ENCODE measurements around the gene ECT2. TPM values are rescaled to one million over a fixed set of nuclear protein-coding genes. Genes with fewer than 3 reads are reported as not detected.

ECT2 gene
- total RNA-seq, 1 donor, result 23.2 TPM

- H3K27me3 ChIP-seq (ENCODE audit: insufficient read depth, low read length), result no peaks in the 10 kb centered on the region
- TF ChIP-seq CTCF (IDR thresholded peaks at IDR 0.05; ENCODE audit: extremely low read depth, low read depth, low read length), result peak; percentile 43
- no peaks in the 10 kb centered on the region for H3K79me2 ChIP-seq (ENCODE audit: insufficient read depth, low read length)
- H3K27ac ChIP-seq (ENCODE audit: low read depth, low read length), result no peak overlapping the region
- H3K4me2 ChIP-seq (ENCODE audit: insufficient read depth, low read length), result no peak overlapping the region
- no peaks in the 10 kb centered on the region for H3K9me3 ChIP-seq (ENCODE audit: low read depth, low read length)
- DNase-seq (ENCODE audit: insufficient read length, low spot score, missing footprints), result no peak
- no peak overlapping the region for H3K4me3 ChIP-seq (ENCODE audit: insufficient read depth, low read length)
- no peaks in the 10 kb centered on the region for H4K20me1 ChIP-seq (ENCODE audit: insufficient read depth, low read length)
- H3K36me3 ChIP-seq (ENCODE audit: insufficient read depth, low read length), result peaks cover 22% of the 10 kb centered on the region
- no peak overlapping the region for H2AFZ ChIP-seq (ENCODE audit: low read length)
- no peaks in the 10 kb centered on the region for H3K4me1 ChIP-seq (ENCODE audit: insufficient read depth, low read length)
Observed at GRCh38 chr3:172808969-172809546, 58.5 kb downstream of the ECT2 start.

- no peaks in the 10 kb centered on the region for H4K20me1 ChIP-seq (ENCODE audit: insufficient read depth, low read length)
- no peaks in the 10 kb centered on the region for H3K79me2 ChIP-seq (ENCODE audit: insufficient read depth, low read length)
- H3K9me3 ChIP-seq (ENCODE audit: low read depth, low read length), result no peaks in the 10 kb centered on the region
- H2AFZ ChIP-seq (ENCODE audit: low read length), result no peak overlapping the region
- no peak for DNase-seq (ENCODE audit: insufficient read length, low spot score, missing footprints)
- peaks cover 15% of the 10 kb centered on the region for H3K36me3 ChIP-seq (ENCODE audit: insufficient read depth, low read length)
- no peaks in the 10 kb centered on the region for H3K27me3 ChIP-seq (ENCODE audit: insufficient read depth, low read length)
- no peak overlapping the region for H3K4me2 ChIP-seq (ENCODE audit: insufficient read depth, low read length)
- no peak overlapping the region for H3K4me3 ChIP-seq (ENCODE audit: insufficient read depth, low read length)
- no peaks in the 10 kb centered on the region for H3K4me1 ChIP-seq (ENCODE audit: insufficient read depth, low read length)
- no peak overlapping the region for H3K27ac ChIP-seq (ENCODE audit: low read depth, low read length)
- TF ChIP-seq CTCF (IDR thresholded peaks at IDR 0.05; ENCODE audit: extremely low read depth, low read depth, low read length), result no peak
Observed at GRCh38 chr3:172811099-172811498, 60.6 kb downstream of the ECT2 start.

- Histone ChIP-seq H3K27ac (ENCODE audit: low read depth, low read length) (no peak overlapping the region), H3K9me3 (ENCODE audit: low read depth, low read length) (no peaks in the 10 kb centered on the region), H2AFZ (ENCODE audit: low read length) (no peak overlapping the region), H3K4me3 (ENCODE audit: insufficient read depth, low read length) (no peak overlapping the region), H3K4me2 (ENCODE audit: insufficient read depth, low read length) (no peak overlapping the region), H3K4me1 (ENCODE audit: insufficient read depth, low read length) (no peaks in the 10 kb centered on the region), H3K36me3 (ENCODE audit: insufficient read depth, low read length) (peaks cover 3% of the 10 kb centered on the region), H3K79me2 (ENCODE audit: insufficient read depth, low read length) (no peaks in the 10 kb centered on the region), H4K20me1 (ENCODE audit: insufficient read depth, low read length) (no peaks in the 10 kb centered on the region), H3K27me3 (ENCODE audit: insufficient read depth, low read length) (no peaks in the 10 kb centered on the region)
- TF ChIP-seq CTCF (IDR thresholded peaks at IDR 0.05; ENCODE audit: extremely low read depth, low read depth, low read length), result no peak
- no peak for DNase-seq (ENCODE audit: insufficient read length, low spot score, missing footprints)
Observed at GRCh38 chr3:172813462-172813861, 62.9 kb downstream of the ECT2 start.

GRCh38 chr3:172814738-172815137 lies 64.2 kb downstream of the ECT2 start:
- Histone ChIP-seq H3K36me3 (ENCODE audit: insufficient read depth, low read length) (peaks cover 1% of the 10 kb centered on the region), H2AFZ (ENCODE audit: low read length) (no peak overlapping the region), H3K27me3 (ENCODE audit: insufficient read depth, low read length) (no peaks in the 10 kb centered on the region), H3K4me3 (ENCODE audit: insufficient read depth, low read length) (no peak overlapping the region), H3K79me2 (ENCODE audit: insufficient read depth, low read length) (no peaks in the 10 kb centered on the region), H3K9me3 (ENCODE audit: low read depth, low read length) (no peaks in the 10 kb centered on the region), H3K27ac (ENCODE audit: low read depth, low read length) (no peak overlapping the region), H3K4me2 (ENCODE audit: insufficient read depth, low read length) (no peak overlapping the region), H3K4me1 (ENCODE audit: insufficient read depth, low read length) (no peaks in the 10 kb centered on the region), H4K20me1 (ENCODE audit: insufficient read depth, low read length) (no peaks in the 10 kb centered on the region)
- no peak for TF ChIP-seq CTCF (IDR thresholded peaks at IDR 0.05; ENCODE audit: extremely low read depth, low read depth, low read length)
- DNase-seq (ENCODE audit: insufficient read length, low spot score, missing footprints), result no peak

All from osteoblast (primary cell).